Prostate gland (tissue), 2 donors: ENCODE measurements around the gene FAXC. TPM values are rescaled to one million over a fixed set of nuclear protein-coding genes. Genes with fewer than 3 reads are reported as not detected.

Source experiments
- DNase-seq: peaks from one replicate; pipeline ENCODE4 v3.0.0-alpha.2; 2019; ENCODE audit warnings: low spot score
- H3K27ac ChIP-seq, 2 donors: fragments of 200-600 bp; sonication (generic); 2 replicates each; pipeline ENCODE4 v1.5.1; 2017 to 2019
- H3K27me3 ChIP-seq: fragments of 200-600 bp; sonication (generic); replicated peaks from 2 replicates; pipeline ENCODE4 v1.5.1; 2019; ENCODE audit not compliant: insufficient read depth
- H3K36me3 ChIP-seq, 2 donors: fragments of 200-600 bp; sonication (generic); 1 replicate in 1 of 2; 2 replicates in 1 of 2; pipeline versions ENCODE4 v1.5.1 to v1.8.1; 2017 to 2019
- H3K4me1 ChIP-seq: fragments of 200-600 bp; sonication (generic); replicated peaks from 2 replicates; pipeline ENCODE4 v1.5.1; 2019
- H3K4me3 ChIP-seq, 2 donors: fragments of 200-600 bp; sonication (generic); 2 replicates each; pipeline ENCODE4 v1.5.1; 2017 to 2019
- H3K9me3 ChIP-seq: fragments of 200-600 bp; sonication (generic); 2 replicates; pipeline ENCODE4 v1.5.1; 2017
- CTCF ChIP-seq, 4 experiments: fragments of 200-600 bp in 2 of 4; fragments of 450-650 bp in 2 of 4; sonication (generic) in 2 of 4; IDR thresholded peaks; 1 replicate in 3 of 4; 2 replicates in 1 of 4; pipeline ENCODE4 v1.5.1; 2016 to 2019; ENCODE audit warnings: antibody characterized with exemption in 4 of 4, mild to moderate bottlenecking in 2 of 4, moderate library complexity in 2 of 4
- POLR2A ChIP-seq: fragments of 450-650 bp; IDR thresholded peaks from one replicate; pipeline ENCODE4 v1.6.1; 2016; ENCODE audit warnings: antibody characterized with exemption, mild to moderate bottlenecking
- POLR2AphosphoS5 ChIP-seq: sonication (generic); formaldehyde crosslinking; IDR thresholded peaks from one replicate; pipeline ENCODE4 v1.6.1; 2017; ENCODE audit warnings: antibody characterized with exemption
- WGBS: methylation state at CpG from one replicate; pipeline ENCODE4 v1.1.5; 2018; 5-methylcytosine and 5-hydroxymethylcytosine counted together
- intact Hi-C: fragments of 100-400 bp; cut with DNase I; formaldehyde crosslinking; loops from one replicate; pipeline ENCODE4 v1.14.2; 2022
- total RNA-seq, 2 donors: library from RNA; depleted of rRNA; stranded (reverse); fragments of >200 nt; gene quantifications; one replicate each; pipeline ENCODE4 v1.1.0, GENCODE V29; 2016

Gene FAXC
- total RNA-seq, 2 donors from 2014 or later: 6.5 to 14.7 TPM

GRCh38 chr6:99318566-99318965 is 30.9 kb downstream of the FAXC start:
- TF ChIP-seq CTCF (IDR thresholded peaks at IDR 0.05): no peak
- no peak for TF ChIP-seq POLR2AphosphoS5
- no peak for TF ChIP-seq POLR2A
- whole genome bisulfite sequencing: 92% methylated on average over 3 of the region's 3 CpGs
- intact Hi-C loops: no loop called here

GRCh38 chr6:99312354-99312753 is 37.1 kb downstream of the FAXC start:
- WGBS: 45% methylated on average over 2 of the region's 2 CpGs
- no peak overlapping the region for H3K27ac ChIP-seq
- H3K4me3 ChIP-seq: no peak overlapping the region
- no peaks in the 10 kb centered on the region for H3K4me1 ChIP-seq
- TF ChIP-seq POLR2A (no peak), POLR2AphosphoS5 (no peak), CTCF (IDR thresholded peaks at IDR 0.05) (no peak)
- DNase-seq: no peak
- no peaks in the 10 kb centered on the region for H3K9me3 ChIP-seq
- H3K27me3 ChIP-seq: no peaks in the 10 kb centered on the region
- no peaks in the 10 kb centered on the region for H3K36me3 ChIP-seq
- intact Hi-C loops: no loop called here

More at GRCh38 chr6:99318566-99318965, 30.9 kb downstream of the FAXC start:
- Histone ChIP-seq H3K9me3 (no peaks in the 10 kb centered on the region), H3K27ac (no peak overlapping the region), H3K4me3 (no peak overlapping the region), H3K36me3 (no peaks in the 10 kb centered on the region), H3K4me1 (no peaks in the 10 kb centered on the region), H3K27me3 (no peaks in the 10 kb centered on the region)
- no peak for DNase-seq

GRCh38 chr6:99310553-99310952 is 38.9 kb downstream of the FAXC start:
- Histone ChIP-seq H3K27me3 (no peaks in the 10 kb centered on the region), H3K4me1 (no peaks in the 10 kb centered on the region), H3K36me3 (no peaks in the 10 kb centered on the region), H3K4me3 (no peak overlapping the region), H3K27ac (no peak overlapping the region), H3K9me3 (no peaks in the 10 kb centered on the region)
- intact Hi-C loops: no loop called here
- TF ChIP-seq CTCF (IDR thresholded peaks at IDR 0.05) (no peak), POLR2AphosphoS5 (no peak), POLR2A (no peak)
- no peak for DNase-seq
- 94% methylated on average over 1 of the region's 1 CpG for WGBS

GRCh38 chr6:99309557-99309956 is 39.9 kb downstream of the FAXC start:
- Histone ChIP-seq H3K36me3 (no peaks in the 10 kb centered on the region), H3K27ac (no peak overlapping the region), H3K9me3 (no peaks in the 10 kb centered on the region), H3K4me1 (no peaks in the 10 kb centered on the region), H3K27me3 (no peaks in the 10 kb centered on the region), H3K4me3 (no peak overlapping the region)
- TF ChIP-seq POLR2A (no peak), CTCF (IDR thresholded peaks at IDR 0.05) (no peak), POLR2AphosphoS5 (no peak)
- intact Hi-C loops: no loop called here
- WGBS: 91% methylated on average over 4 of the region's 4 CpGs
- DNase-seq: no peak

- H3K36me3 ChIP-seq: no peaks in the 10 kb centered on the region
- no peak overlapping the region for H3K4me3 ChIP-seq
- H3K4me1 ChIP-seq: no peaks in the 10 kb centered on the region
- no peak overlapping the region for H3K27ac ChIP-seq
- no peak for DNase-seq
- intact Hi-C loops: no loop called here
- H3K9me3 ChIP-seq: no peaks in the 10 kb centered on the region
- no peak for TF ChIP-seq CTCF (IDR thresholded peaks at IDR 0.05)
- no peak for TF ChIP-seq POLR2A
- TF ChIP-seq POLR2AphosphoS5: no peak
- H3K27me3 ChIP-seq: no peaks in the 10 kb centered on the region
- 68% methylated on average over 3 of the region's 3 CpGs for WGBS
Observed at GRCh38 chr6:99308788-99309187, 40.7 kb downstream of the FAXC start.
